ENCODE measurements around the gene KIAA0753. TPM values are rescaled to one million over a fixed set of nuclear protein-coding genes. Genes with fewer than 3 reads are reported as not detected.

The KIAA0753 gene
- total and polyA plus RNA-seq, 2 of the 13 experiments (the other 11 are each of a cell fraction or from before 2014, with no cell fraction given), result 5.2 to 9.1 TPM

- TF ChIP-seq ATF4 (CRISPR knock-in tag; IDR thresholded peaks at IDR 0.05), result no peak
- TF ChIP-seq HOXA3 (CRISPR knock-in tag; IDR thresholded peaks at IDR 0.05), result no peak
- no peak for TF ChIP-seq HDAC6 (IDR thresholded peaks at IDR 0.05; ENCODE audit: low read depth, low read length)
Measured at GRCh38 chr17:6677946-6678345, 37.4 kb upstream of the KIAA0753 start (continued).

GRCh38 chr17:6677158-6677831 lies 36.8 kb upstream of the KIAA0753 start:
- peak; percentile 27 for DNase-seq (ENCODE audit: low spot score)
- Histone ChIP-seq H3K9ac (ENCODE audit: insufficient read depth, low read depth, low read length) (peak overlapping the region; percentile 57), H3K4me1 (ENCODE audit: insufficient read depth, low read length) (peaks cover 72% of the 10 kb centered on the region), H4K20me1 (ENCODE audit: insufficient read depth, low read length) (no peaks in the 10 kb centered on the region), H3K27me3 (ENCODE audit: control insufficient read depth in 1 of 2, insufficient read depth in 2 of 2, low read length in 2 of 2) (no peaks in the 10 kb centered on the region; a peak in 1 of 5 replicates), H3K79me2 (ENCODE audit: insufficient read depth, low read length) (no peaks in the 10 kb centered on the region), H3K9me3 (ENCODE audit: low read length) (no peaks in the 10 kb centered on the region), H3K4me3 (replicated peaks in 1 of 3; ENCODE audit: insufficient read depth in 1 of 3, low read depth in 2 of 3, low read length in 3 of 3) (peak overlapping the region; percentile 33 to 64 (median 43); a peak in 5 of 6 replicates), H3K36me3 (replicated peaks in 1 of 2; ENCODE audit: control insufficient read depth in 1 of 2, insufficient read depth in 2 of 2, low read length in 2 of 2) (no peaks in the 10 kb centered on the region), H3K27ac (ENCODE audit: extremely low read length, insufficient read depth, low read length) (peak overlapping the region; percentile 49), H2AFZ (ENCODE audit: low read length) (peak overlapping the region; percentile 72), H3K4me2 (ENCODE audit: low read depth, low read length) (peak overlapping the region; percentile 89)
- no TSS peak for BruUV-seq (replicated peaks)
- intact Hi-C loops (cut with micrococcal nuclease; ENCODE audit: unreplicated experiment) (no loop called here), in situ Hi-C loops (cut with HindIII; ENCODE audit: extremely low pct_ligation_motif_present, low pct_unique_long_range_greater_than_20kb) (no loop called here)
- FAIRE-seq, result peak; percentile 54
- WGBS (ENCODE audit: low lambda C conversion rate), result 40% methylated on average over 2 of the region's 16 CpGs
- peak; percentile 69 for ATAC-seq
- CTCF ChIA-PET (ENCODE audit: low intra/inter-chr PET ratio, low total read pairs), result interaction anchor here (1.1 kb wide), 1 partner anchor 35 kb away, joined by 3 read pairs; the partner anchor contains the start of gene SLC13A5
- POLR2A ChIA-PET, result interaction anchor here (0.8 to 5.0 kb wide), 14 partner anchors 8 to 359 kb away, joined by 3 to 119 read pairs (median 4); partner anchors contain the start of genes C17orf100, MED31, SLC13A5 and SLC16A13
- no peak for TF ChIP-seq ZNF496 (CRISPR knock-in tag; IDR thresholded peaks at IDR 0.05; ENCODE audit: insufficient replicate concordance)
- TF ChIP-seq IKZF5 (CRISPR knock-in tag; IDR thresholded peaks at IDR 0.05), result 0 out of 2 replicates have a peak, but pooled peaks have one; percentile 13
- TF ChIP-seq ZNF367 (CRISPR knock-in tag; IDR thresholded peaks at IDR 0.05; ENCODE audit: borderline replicate concordance), result no peak
- peak; percentile 50; the same call in 1 of the 2 replicates for TF ChIP-seq ZNF556 (CRISPR knock-in tag; IDR thresholded peaks at IDR 0.05; ENCODE audit: borderline replicate concordance)
- TF ChIP-seq DMTF1 (CRISPR knock-in tag; IDR thresholded peaks at IDR 0.05), result no peak
- no peak for TF ChIP-seq SNAPC4 (CRISPR knock-in tag; IDR thresholded peaks at IDR 0.05)
- no peak for TF ChIP-seq ZFP82 (CRISPR knock-in tag; IDR thresholded peaks at IDR 0.05; ENCODE audit: borderline replicate concordance)
